GM19324 (cell line): Measurements from ENCODE around the gene PAM16.
"Not testable (repeated sequence)": the region's sequence is repeated elsewhere in the genome, so short reads cannot be mapped to it uniquely, and the experiment has no call there.

ENCODE experiments used
- ATAC-seq: cut with Tn5 transposase; IDR thresholded peaks from one replicate; pipeline ENCODE4 v1.9.1; 2021; ENCODE audit warnings: mild to moderate bottlenecking, moderate library complexity; ENCODE audit not compliant: unreplicated experiment, low FRiP score

The PAM16 gene

GRCh38 chr16:4354512-4355409, 3.6 kb upstream of the PAM16 start:
- no peak for ATAC-seq

GRCh38 chr16:4353675-4354074, 2.6 kb upstream of the PAM16 start:
- ATAC-seq, result no peak

GRCh38 chr16:4352843-4353242, 1.7 kb upstream of the PAM16 start:
- no peak for ATAC-seq

DNA sequence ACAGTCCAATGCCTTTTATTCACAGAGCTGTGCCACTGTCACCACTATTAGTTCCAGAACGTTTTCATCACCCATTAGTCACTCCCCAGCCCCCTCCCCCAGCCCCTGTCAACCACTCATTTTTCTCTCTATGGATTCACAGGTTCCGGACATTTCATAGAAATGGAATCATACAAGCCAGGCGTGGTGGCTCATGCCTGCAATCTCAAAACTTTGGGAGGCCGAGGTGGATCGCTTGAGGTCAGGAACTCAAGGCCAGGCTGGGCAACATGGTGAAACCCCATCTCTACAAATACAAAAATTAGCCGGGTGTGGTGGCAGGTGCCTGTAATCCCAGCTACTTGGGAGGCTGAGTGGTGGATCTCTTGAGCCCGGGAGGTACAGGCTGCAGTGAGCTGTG, 759 bp upstream of the PAM16 start:
- ATAC-seq, result no peak

DNA sequence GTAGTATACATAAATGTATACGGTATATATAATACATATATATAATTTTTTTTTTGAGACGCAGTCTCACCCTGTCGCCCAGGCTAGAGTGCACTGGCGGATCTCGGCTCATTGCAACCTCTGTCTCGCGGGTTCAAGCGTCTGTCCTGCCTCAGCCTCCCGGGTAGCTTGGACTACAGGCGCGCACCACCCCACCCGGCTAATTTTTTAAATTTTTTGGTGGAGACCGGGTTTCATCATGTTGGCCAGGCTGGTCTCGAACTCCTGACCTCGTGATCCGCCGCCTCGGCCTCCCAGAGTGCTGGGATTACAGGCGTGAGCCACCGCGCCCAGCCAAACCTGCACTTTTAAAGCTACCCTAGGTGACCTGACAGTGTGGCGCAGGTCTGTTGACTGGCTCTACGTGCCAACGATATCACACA, 745 bp downstream of the PAM16 start:
- no peak for ATAC-seq

DNA sequence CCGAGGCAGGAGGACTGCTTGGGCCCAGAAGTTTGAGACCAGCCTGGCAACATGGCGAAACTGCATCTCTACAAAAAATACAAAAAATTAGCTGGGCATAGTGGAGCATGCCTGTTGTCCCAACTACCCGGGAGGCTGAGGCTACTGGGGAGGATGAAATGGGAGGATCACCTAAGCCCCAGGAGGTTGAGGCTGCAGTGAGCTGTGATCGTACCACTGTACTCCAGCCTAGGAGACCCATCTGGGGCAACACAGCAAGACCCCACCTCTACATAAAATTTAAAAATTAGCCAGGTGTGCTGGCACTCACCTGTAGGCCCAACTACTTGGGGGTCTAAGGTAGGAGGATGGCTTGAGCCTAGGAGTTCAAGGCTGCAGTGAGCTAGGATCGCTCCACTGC, 1.8 kb downstream of the PAM16 start:
- no peak for ATAC-seq

DNA sequence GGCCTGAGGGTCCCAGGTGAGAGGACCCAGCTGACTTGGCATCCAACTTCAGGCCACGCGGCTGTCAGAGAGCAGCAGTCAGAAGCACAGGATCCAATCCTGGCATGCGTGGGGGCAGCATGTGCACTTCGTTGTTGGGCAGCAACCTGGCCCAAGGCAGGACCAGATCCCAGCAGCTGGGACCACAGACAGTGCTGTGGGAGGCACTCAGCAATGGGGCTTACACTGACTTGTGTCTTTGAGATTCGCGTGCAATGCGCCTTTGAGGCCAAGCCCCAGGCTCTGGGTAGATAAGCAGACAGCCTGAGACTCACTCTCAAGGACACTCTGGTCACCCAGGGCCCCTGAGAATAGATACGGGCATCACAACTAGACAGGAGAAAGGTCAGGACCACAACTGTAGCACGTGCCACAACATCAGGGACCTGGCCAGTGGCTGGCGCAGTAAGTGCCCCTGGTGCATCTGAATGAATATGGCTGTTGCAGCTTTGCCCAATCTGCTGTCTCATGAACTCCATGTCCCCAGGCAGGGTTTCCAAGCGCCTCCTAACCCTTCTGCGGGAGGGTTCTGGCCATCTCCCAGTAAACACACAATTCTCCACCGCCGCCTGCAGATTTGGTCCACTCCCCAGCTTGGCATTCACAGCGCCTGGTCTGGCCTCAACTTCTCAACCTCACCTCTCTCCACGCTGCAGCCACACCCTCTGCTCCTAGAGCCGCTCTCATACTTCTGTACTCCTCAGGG, 3.2 kb downstream of the PAM16 start:
- no peak for ATAC-seq

DNA sequence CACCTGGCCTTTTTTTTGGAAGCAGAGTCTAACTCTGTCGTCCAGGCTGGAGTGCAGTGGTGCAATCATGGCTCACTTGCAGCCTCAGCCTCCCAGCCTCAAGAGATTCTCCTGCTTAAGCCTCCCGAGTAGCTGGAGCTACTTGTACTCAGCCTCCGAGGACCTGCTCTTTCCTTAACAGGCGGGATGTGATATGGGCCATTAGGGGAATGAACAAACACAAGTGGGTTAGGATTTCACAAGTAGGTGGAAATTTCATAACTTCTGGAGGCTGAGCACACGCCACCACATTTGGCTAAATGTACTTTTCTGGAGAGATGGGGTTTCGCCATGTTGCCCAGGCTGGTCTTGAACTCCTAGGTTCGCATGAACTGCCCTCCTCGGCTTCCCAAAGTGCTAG, 4.1 kb downstream of the PAM16 start:
- no peak for ATAC-seq

DNA sequence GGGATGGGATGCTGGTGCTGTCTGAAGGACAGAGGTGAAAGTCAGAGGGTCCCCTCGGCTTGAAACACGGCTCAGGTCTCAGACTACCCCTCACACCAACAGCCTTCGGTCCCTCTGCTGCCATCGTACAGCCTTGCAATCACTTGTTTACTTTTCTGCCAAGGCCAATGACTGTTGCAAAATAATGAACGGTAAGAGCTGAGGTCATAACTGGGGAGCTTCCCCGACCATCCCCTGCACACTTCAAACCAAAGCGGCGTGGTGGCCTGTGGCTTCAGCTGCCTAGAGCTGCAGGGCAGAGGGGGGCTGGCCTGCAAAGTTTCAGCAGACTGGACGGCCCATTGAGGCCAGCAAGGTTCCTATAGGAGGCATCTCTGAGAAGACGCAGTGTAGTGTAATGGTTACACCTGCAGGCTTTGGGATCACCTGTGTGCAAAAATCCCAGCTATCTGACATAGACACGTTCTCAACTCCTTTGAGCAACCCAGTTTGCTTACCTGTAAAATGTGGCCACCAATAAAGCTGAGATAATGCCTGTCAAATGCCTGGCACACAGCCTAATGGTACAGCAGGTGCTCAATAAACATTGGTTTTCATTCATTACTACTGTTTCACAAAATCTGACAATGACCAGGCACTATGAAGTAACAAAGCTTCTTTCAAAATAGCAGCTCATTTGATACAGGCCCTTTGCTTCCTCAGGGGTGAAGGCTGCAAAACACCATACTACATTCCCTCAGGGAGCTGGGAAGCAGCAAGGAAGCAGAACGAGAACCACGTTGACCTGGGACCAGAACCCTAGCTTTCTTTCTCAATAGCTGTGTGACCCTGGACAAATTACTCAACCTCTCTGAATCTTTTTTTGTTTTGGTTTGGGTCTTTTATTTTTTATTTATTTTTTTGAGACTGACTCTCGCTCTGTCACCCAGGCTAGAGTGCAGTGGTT, 5.0 kb downstream of the PAM16 start:
- no peak for ATAC-seq

DNA sequence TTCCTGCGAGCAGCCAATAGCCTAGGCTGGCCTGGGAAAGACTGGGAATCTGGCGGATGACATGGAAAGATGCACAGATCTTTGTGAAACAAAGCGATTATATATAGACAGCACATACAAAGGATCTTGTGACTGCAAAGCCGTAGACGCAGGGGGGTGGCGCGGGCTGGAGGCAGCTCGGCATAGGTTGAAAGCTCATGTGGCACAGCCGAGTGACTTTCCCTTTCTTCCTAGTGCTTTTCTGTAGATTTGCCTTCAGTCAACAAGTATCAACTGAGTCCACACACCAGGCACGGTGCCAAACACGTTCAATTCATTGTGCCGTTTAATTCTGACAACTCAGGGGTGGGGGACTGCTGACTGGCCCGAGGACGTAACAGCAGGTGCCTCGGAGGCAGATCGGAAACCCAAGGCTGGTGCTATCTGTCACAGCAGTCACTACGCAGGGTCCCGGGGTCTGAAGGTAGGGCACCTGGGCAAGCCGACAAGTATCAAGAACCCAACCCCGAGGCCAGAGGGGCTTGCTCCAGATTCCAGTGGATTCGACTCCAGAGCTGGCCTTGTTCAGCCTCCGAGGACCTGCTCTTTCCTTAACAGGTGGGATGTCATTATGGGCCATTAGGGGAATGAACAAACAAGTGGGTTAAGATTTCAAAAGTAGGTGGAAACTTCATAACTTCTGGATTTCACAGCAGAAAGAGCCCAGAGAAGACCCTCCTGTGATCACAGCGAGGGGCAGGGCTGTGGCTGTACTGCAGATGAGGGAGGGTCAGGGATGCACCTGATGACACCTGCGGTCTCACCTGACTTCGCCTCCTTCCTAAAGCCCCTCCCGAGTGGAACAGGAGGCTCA, 5.9 kb downstream of the PAM16 start:
- ATAC-seq, result no peak

DNA sequence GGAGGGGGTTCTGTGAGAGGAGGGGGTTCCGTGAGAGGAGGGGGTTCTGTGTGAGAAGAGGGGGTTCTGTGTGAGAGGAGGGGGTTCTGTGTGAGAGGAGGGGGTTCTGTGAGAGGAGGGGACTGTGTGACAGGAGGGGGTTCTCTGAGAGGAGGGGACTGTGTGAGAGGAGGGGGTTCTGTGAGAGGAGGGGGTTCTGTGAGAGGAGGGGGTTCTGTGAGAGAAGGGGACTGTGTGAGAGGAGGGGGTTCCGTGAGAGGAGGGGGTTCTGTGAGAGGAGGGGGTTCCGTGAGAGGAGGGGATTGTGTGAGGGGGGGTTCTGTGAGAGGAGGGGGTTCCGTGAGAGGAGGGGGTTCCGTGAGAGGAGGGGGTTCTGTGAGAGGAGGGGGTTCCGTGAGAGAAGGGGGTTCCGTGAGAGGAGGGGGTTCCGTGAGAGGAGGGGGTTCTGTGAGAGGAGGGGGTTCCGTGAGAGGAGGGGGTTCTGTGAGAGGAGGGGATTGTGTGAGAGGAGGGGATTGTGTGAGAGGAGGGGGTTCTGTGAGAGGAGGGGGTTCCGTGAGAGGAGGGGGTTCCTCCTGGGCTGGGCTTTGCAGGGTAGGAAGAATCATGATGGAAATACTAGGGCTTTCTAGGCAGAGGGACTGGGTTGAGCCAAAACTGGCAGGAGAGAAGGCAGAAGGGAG, 6.7 kb downstream of the PAM16 start:
- ATAC-seq, result not testable (repeated sequence)

DNA sequence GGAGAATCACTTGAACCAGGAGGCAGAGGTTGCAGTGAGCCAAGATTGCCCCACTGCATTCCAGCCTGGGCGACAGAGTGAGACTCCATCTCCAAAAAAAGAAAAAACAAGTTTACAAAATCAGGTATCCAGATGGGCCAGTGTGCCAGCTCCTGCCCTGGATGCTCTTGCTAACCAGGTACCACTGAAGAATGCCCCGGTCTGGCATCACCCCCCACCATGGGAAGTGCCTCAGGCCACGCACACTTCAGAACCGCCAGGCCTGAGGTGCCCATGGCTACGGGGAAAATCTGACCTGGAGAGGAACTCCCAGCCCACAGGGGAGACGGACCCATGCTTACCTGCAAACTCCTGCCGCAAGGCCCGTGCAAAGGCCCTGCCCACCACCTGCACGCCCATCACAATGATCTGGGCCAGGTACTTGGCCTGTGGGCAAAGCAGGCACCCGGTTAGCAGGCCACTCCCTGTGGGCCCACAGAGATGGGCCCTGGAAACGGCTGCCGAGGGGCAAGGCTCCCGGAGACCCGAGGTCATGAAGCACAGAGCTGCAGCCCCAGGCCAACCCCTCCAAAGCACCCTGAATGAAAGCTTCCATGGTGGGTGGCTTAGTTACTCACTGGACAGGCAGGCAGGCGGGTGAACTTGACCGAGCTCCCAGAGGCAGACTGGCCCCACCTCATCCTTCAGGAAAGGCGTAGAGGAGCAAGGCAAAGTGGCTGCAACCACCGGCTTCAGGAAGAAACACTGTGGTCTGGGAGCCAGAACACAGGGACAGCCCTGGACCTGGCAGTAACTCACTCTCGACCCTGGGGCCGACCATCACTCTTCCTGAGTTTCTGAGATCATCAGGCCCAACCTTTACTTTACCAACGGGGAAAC, 8.0 kb downstream of the PAM16 start:
- ATAC-seq, result no peak

- no peak for ATAC-seq
These were observed 9.9 kb downstream of the PAM16 start for GRCh38 chr16:4341250-4341649.

- no peak for ATAC-seq
These were observed 10.7 kb downstream of the PAM16 start for GRCh38 chr16:4340443-4340842.

GRCh38 chr16:4339909-4340308, 11.2 kb downstream of the PAM16 start:
- ATAC-seq, result no peak

DNA sequence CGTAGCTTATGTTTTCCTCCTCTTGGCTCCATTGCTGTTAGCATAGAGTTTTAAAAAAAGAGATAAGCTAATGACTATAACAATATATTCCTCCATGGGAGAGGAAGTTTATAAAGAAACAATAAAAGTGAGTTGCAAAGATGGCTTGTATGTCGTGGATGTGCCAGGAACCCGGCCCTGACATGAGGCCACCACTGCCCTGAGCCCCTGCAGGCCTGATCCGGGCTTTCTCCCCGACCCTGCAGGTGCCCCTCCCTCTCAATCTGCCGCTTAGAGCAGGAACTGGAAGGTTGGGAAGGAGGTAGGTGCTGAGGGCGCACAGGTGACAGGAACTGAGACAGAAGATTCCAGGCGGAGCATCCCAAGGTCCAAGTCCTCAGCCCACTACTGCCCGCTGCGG, 11.7 kb downstream of the PAM16 start:
- no peak for ATAC-seq

DNA sequence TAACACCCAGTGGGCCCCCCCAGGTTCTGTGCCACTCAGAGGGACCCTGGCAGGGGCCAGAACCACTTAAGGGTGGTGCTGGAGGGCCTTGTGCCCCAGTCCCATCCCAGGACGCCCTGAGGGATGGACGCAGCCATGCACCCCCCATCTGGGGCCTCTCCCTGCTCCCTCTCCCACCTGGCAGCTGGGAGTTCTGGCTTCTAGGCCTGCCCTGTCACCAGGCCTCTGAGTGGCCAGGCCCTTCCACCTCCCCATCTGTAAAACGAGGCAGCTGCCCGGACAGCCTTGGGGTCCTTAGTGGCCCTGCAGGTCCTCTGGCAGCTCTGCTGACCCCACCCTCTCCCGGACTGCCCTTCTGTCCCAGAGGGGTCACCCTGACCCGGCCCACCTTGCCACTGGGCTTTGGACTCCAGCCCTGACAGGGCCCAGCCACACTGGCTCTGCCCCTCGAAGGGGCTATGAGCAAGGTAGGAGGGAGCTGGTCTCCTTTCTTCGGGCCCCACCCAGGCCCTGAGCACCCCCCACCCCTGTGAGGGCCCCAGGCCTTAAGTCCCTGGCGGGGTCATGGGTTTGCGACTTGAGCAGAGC, 12.3 kb downstream of the PAM16 start:
- ATAC-seq, result no peak

- ATAC-seq, result no peak
These were observed 13.0 kb downstream of the PAM16 start for GRCh38 chr16:4338125-4338582.
